Uterus (tissue), 4 donors: ENCODE measurements around the gene APLP1. TPM values are rescaled to one million over a fixed set of nuclear protein-coding genes. Genes with fewer than 3 reads are reported as not detected.

Experiments used
- DNase-seq, 2 donors: peaks; one replicate each; pipeline ENCODE4 v3.0.0-alpha.2; 2019 to 2020
- H3K27ac ChIP-seq, 2 donors: fragments of 200-600 bp; sonication (generic); 1 replicate in 1 of 2; 2 replicates in 1 of 2; pipeline ENCODE4 v1.5.1; 2016 to 2018
- H3K27me3 ChIP-seq, 2 donors: fragments of 200-600 bp; sonication (generic); one replicate each; pipeline ENCODE4 v1.5.1; 2018 to 2019; ENCODE audit warnings: control low read depth in 1 of 2
- H3K36me3 ChIP-seq, 2 donors: fragments of 200-600 bp; sonication (generic); one replicate each; pipeline ENCODE4 v1.5.1; 2019; ENCODE audit warnings: control low read depth in 1 of 2
- H3K4me1 ChIP-seq, 2 donors: fragments of 200-600 bp; sonication (generic); one replicate each; pipeline ENCODE4 v1.5.1; 2018 to 2019; ENCODE audit warnings: control low read depth in 1 of 2
- H3K4me3 ChIP-seq, 2 donors: fragments of 200-600 bp; sonication (generic); 1 replicate in 1 of 2; 2 replicates in 1 of 2; pipeline ENCODE4 v1.5.1; 2018 to 2019; ENCODE audit warnings: mild to moderate bottlenecking in 1 of 2
- H3K9me3 ChIP-seq, 2 donors: fragments of 200-600 bp; sonication (generic); one replicate each; pipeline ENCODE4 v1.5.1; 2019; ENCODE audit warnings: control low read depth in 1 of 2
- CTCF ChIP-seq, 4 experiments: fragments of 200-600 bp in 2 of 4; fragments of 450-650 bp in 2 of 4; sonication (generic) in 2 of 4; IDR thresholded peaks; one replicate each; pipeline ENCODE4 v1.5.1; 2016 to 2019; ENCODE audit warnings: antibody characterized with exemption in 4 of 4, mild to moderate bottlenecking in 2 of 4, moderate library complexity in 1 of 4
- POLR2A ChIP-seq, 2 donors: fragments of 450-650 bp; IDR thresholded peaks; one replicate each; pipeline ENCODE4 v1.6.1; 2016; ENCODE audit warnings: antibody characterized with exemption in 2 of 2, mild to moderate bottlenecking in 1 of 2, moderate library complexity in 1 of 2
- intact Hi-C: fragments of 100-400 bp; cut with DNase I; formaldehyde crosslinking; loops from one replicate; pipeline ENCODE4 v1.15.1; 2023; ENCODE audit warnings: low total_unique reads
- total RNA-seq, 4 donors: library from RNA; depleted of rRNA in 3 of 4; stranded (reverse); fragments of >200 nt in 3 of 4; gene quantifications; one replicate each; pipeline versions ENCODE4 v1.1.0 to v1.2.4, GENCODE V29; 2014 to 2023
- donor health status: DM: yes; HTN: yes; CAD: no.

APLP1 gene
- total RNA-seq, 4 donors from 2014 or later: 6.1 to 16.2 TPM; not detected in 2

GRCh38 chr19:35852029-35852780, 16.2 kb upstream of the APLP1 start, which contains the start of gene NPHS1:
NPHS1 (minus strand) TSS chr19:35852504; CDS start chr19:35851837, 667 bp downstream.
- Histone ChIP-seq H3K27me3 (peaks cover 10 to 25% of the 10 kb centered on the region in 2 donors), H3K9me3 (no peaks in the 10 kb centered on the region), H3K27ac (no peak within 1 kb of the TSS), H3K4me1 (no peaks in the 10 kb centered on the region), H3K36me3 (no peaks in the 10 kb centered on the region), H3K4me3 (no peak within 1 kb of the TSS)
- DNase-seq: no peak
- intact Hi-C loops: no loop called here
- TF ChIP-seq POLR2A (IDR thresholded peaks at IDR 0.05): no peak
- no peak for TF ChIP-seq CTCF (IDR thresholded peaks at IDR 0.05)

GRCh38 chr19:35853038-35853756, 15.2 kb upstream of the APLP1 start:
- intact Hi-C loops: no loop called here

GRCh38 chr19:35856546-35857149, 11.7 kb upstream of the APLP1 start, which contains the start of gene KIRREL2:
KIRREL2 (plus strand) TSS chr19:35856911; CDS start chr19:35857120, 209 bp downstream.
- Histone ChIP-seq H3K4me1 (no peaks in the 10 kb centered on the region), H3K27ac (no peak within 1 kb of the TSS), H3K9me3 (no peaks in the 10 kb centered on the region), H3K4me3 (peak within 1 kb of the TSS in 1 of 2 donors; percentile 24), H3K27me3 (peaks cover 10 to 25% of the 10 kb centered on the region in 2 donors), H3K36me3 (no peaks in the 10 kb centered on the region)
- TF ChIP-seq CTCF (IDR thresholded peaks at IDR 0.05) (no peak), POLR2A (IDR thresholded peaks at IDR 0.05) (no peak)
- intact Hi-C loops: no loop called here
- no peak for DNase-seq

More at GRCh38 chr19:35853038-35853756, 15.2 kb upstream of the APLP1 start:
- Histone ChIP-seq H3K4me3 (no peak overlapping the region), H3K27me3 (peaks cover 10 to 25% of the 10 kb centered on the region in 2 donors), H3K4me1 (no peaks in the 10 kb centered on the region), H3K36me3 (no peaks in the 10 kb centered on the region), H3K9me3 (no peaks in the 10 kb centered on the region), H3K27ac (no peak overlapping the region)
- no peak for DNase-seq
- TF ChIP-seq POLR2A (IDR thresholded peaks at IDR 0.05) (no peak), CTCF (IDR thresholded peaks at IDR 0.05) (no peak)

GRCh38 chr19:35858311-35858710, 10.1 kb upstream of the APLP1 start:
- Histone ChIP-seq H3K27ac (no peak overlapping the region), H3K9me3 (no peaks in the 10 kb centered on the region), H3K36me3 (no peaks in the 10 kb centered on the region), H3K27me3 (peaks cover 10 to 25% of the 10 kb centered on the region in 2 donors), H3K4me3 (no peak overlapping the region), H3K4me1 (no peaks in the 10 kb centered on the region)
- DNase-seq: no peak
- intact Hi-C loops: no loop called here
- no peak for TF ChIP-seq POLR2A (IDR thresholded peaks at IDR 0.05)
- TF ChIP-seq CTCF (IDR thresholded peaks at IDR 0.05): no peak
